DOHH2 (cell line): ENCODE data around the gene HDX.

ENCODE experiments used
- H3F3A ChIP-seq: fragments of 200-600 bp; sonication (generic), shearing (Covaris generic); 2 replicates; pipeline ENCODE4 v1.6.0; 2016; ENCODE audit warnings: antibody characterized with exemption, mild to moderate bottlenecking; ENCODE audit not compliant: control insufficient read depth, insufficient read depth
- H3K27ac ChIP-seq: fragments of 200-600 bp; sonication (generic); 2 replicates; pipeline ENCODE4 v1.5.1; 2014; ENCODE audit warnings: low read depth, mild to moderate bottlenecking, low read length, moderate library complexity
- H3K27me3 ChIP-seq: fragments of 200-600 bp; sonication (generic); 2 replicates; pipeline ENCODE4 v1.6.1; 2014; ENCODE audit warnings: mild to moderate bottlenecking, low read length, mixed read lengths; ENCODE audit not compliant: control insufficient read depth
- H3K36me3 ChIP-seq: fragments of 200-600 bp; sonication (generic); 2 replicates; pipeline ENCODE4 v1.6.1; 2014; ENCODE audit warnings: mild to moderate bottlenecking, low read length, moderate library complexity, mixed read lengths; ENCODE audit not compliant: control insufficient read depth
- H3K4me1 ChIP-seq: fragments of 200-600 bp; sonication (generic); 2 replicates; pipeline ENCODE4 v1.6.1; 2014; ENCODE audit warnings: mild to moderate bottlenecking, low read length, mixed read lengths; ENCODE audit not compliant: control insufficient read depth
- H3K4me2 ChIP-seq: fragments of 200-600 bp; sonication (generic); 2 replicates; pipeline ENCODE4 v1.6.0; 2014; ENCODE audit warnings: mild to moderate bottlenecking, low read length, moderate library complexity
- H3K4me3 ChIP-seq: fragments of 200-600 bp; sonication (generic); 2 replicates; pipeline ENCODE4 v1.5.1; 2014; ENCODE audit warnings: mild to moderate bottlenecking, low read length, mixed read lengths
- H3K79me2 ChIP-seq: fragments of 200-600 bp; sonication (generic); 2 replicates; pipeline ENCODE4 v1.6.1; 2014; ENCODE audit warnings: mild to moderate bottlenecking, low read length, mixed read lengths; ENCODE audit not compliant: control insufficient read depth
- H3K9me2 ChIP-seq: fragments of 200-600 bp; sonication (generic); replicated peaks from 2 replicates; pipeline ENCODE4 v1.6.1; 2014; ENCODE audit warnings: mild to moderate bottlenecking, low read length, mixed read lengths; ENCODE audit not compliant: control insufficient read depth
- H3K9me3 ChIP-seq: fragments of 200-600 bp; sonication (generic); 2 replicates; pipeline ENCODE4 v1.6.1; 2014; ENCODE audit warnings: antibody characterized with exemption, low read length, mixed read lengths; ENCODE audit not compliant: control insufficient read depth, insufficient read depth
- H4K20me1 ChIP-seq: fragments of 200-600 bp; sonication (generic); 2 replicates; pipeline ENCODE4 v1.6.0; 2014; ENCODE audit warnings: low read depth, mild to moderate bottlenecking, antibody characterized with exemption, low read length, moderate library complexity; ENCODE audit not compliant: control insufficient read depth, insufficient read depth
- EZH2phosphoT487 ChIP-seq: fragments of 200-600 bp; sonication (generic); IDR thresholded peaks from 2 replicates; pipeline ENCODE4 v1.6.1; 2017; ENCODE audit warnings: borderline replicate concordance, mild to moderate bottlenecking, antibody characterized with exemption, low read length, moderate library complexity, mixed read lengths
- TF ChIP-seq, protein P1 (sequence below): fragments of 200-600 bp; sonication (generic); IDR thresholded peaks from one replicate; pipeline ENCODE4 v1.5.1; 2014; ENCODE audit warnings: antibody characterized with exemption, mild to moderate bottlenecking, low read depth, low read length; ENCODE audit not compliant: poor library complexity, severe bottlenecking

The HDX gene

DNA sequence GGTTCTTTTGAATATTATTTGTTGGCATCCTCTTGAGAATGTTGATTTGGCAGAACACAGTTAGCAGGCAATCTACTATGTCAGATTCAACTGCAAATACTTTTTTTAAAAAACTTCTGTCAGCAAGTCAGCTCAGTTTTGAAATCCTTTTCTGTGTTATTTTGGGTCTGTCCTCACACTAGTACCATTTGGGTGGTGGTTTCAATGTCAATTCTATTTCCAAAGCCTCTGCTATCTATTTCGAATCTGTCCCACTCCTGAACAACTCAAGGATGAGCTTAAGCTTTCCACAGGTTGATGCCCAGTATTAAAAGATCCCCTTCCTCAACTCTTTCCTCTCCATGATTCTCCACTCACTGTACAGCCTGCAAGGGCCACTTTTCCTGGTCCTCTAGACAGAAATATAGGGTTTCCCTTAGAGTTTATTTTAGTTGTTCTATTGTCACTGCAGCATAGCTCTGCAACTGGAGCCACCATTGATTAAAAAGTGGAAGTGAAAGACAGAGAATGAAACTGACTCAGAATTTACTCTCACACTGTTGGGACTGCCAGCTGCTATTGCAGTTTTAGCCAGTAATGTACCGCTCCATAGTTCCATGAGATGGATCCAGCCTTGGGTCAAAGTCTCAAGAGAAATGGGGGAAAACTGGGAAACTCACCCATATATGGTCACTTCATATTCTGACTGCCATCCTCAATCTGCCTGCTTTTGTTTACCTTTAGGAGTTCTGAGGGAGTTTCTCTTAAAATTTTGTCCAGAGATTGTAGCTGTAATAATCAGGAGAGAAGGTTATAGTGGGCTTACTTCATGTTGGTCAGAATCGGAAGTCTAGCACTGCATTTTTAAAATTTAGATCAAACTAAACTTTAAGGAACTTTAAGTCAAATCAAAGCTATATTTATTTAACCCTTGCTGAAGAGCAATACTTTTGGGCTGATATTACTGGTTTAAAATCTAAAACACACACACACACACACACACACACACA lies 14.6 kb downstream of the HDX start:
- no peaks in the 10 kb centered on the region for H4K20me1 ChIP-seq
- no peak overlapping the region for H3K27ac ChIP-seq
- H3F3A ChIP-seq: no peaks in the 10 kb centered on the region
- no peak for TF ChIP-seq EZH2phosphoT487
- TF ChIP-seq, protein P1, sequence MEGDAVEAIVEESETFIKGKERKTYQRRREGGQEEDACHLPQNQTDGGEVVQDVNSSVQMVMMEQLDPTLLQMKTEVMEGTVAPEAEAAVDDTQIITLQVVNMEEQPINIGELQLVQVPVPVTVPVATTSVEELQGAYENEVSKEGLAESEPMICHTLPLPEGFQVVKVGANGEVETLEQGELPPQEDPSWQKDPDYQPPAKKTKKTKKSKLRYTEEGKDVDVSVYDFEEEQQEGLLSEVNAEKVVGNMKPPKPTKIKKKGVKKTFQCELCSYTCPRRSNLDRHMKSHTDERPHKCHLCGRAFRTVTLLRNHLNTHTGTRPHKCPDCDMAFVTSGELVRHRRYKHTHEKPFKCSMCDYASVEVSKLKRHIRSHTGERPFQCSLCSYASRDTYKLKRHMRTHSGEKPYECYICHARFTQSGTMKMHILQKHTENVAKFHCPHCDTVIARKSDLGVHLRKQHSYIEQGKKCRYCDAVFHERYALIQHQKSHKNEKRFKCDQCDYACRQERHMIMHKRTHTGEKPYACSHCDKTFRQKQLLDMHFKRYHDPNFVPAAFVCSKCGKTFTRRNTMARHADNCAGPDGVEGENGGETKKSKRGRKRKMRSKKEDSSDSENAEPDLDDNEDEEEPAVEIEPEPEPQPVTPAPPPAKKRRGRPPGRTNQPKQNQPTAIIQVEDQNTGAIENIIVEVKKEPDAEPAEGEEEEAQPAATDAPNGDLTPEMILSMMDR: no peak
- H3K4me1 ChIP-seq: no peaks in the 10 kb centered on the region
- no peaks in the 10 kb centered on the region for H3K27me3 ChIP-seq
- H3K9me3 ChIP-seq: no peaks in the 10 kb centered on the region
- H3K79me2 ChIP-seq: no peaks in the 10 kb centered on the region
- no peaks in the 10 kb centered on the region for H3K9me2 ChIP-seq
- H3K4me2 ChIP-seq: no peak overlapping the region
- H3K4me3 ChIP-seq: no peak overlapping the region
- no peaks in the 10 kb centered on the region for H3K36me3 ChIP-seq

DNA sequence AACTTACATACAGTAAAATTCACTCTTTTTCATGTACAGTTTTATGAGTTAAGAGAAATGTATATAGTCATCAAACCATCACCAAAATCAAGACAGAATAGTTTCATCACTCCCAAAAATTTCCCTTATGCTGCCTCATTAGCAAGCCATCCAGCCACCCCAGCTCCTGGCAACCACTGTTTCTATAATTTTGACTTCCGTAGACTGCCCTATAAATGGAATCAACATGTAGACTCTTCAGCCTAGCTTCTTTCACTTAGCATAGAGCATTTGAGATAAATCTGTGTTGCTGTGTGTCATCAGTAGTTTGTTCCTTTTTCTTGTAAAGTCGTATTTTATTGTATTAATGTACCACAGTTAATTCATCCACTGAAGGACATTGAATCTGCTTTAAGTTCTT lies 23.2 kb downstream of the HDX start:
- H3K9me2 ChIP-seq: no peaks in the 10 kb centered on the region
- no peak overlapping the region for H3K4me3 ChIP-seq
- H3K4me1 ChIP-seq: no peaks in the 10 kb centered on the region
- no peaks in the 10 kb centered on the region for H3K9me3 ChIP-seq
- no peak overlapping the region for H3K4me2 ChIP-seq
- no peak for TF ChIP-seq EZH2phosphoT487
- TF ChIP-seq, protein P1: no peak
- H3K27ac ChIP-seq: no peak overlapping the region
- no peaks in the 10 kb centered on the region for H3K79me2 ChIP-seq
- H4K20me1 ChIP-seq: no peaks in the 10 kb centered on the region
- no peaks in the 10 kb centered on the region for H3F3A ChIP-seq
- no peaks in the 10 kb centered on the region for H3K36me3 ChIP-seq
- no peaks in the 10 kb centered on the region for H3K27me3 ChIP-seq

DNA sequence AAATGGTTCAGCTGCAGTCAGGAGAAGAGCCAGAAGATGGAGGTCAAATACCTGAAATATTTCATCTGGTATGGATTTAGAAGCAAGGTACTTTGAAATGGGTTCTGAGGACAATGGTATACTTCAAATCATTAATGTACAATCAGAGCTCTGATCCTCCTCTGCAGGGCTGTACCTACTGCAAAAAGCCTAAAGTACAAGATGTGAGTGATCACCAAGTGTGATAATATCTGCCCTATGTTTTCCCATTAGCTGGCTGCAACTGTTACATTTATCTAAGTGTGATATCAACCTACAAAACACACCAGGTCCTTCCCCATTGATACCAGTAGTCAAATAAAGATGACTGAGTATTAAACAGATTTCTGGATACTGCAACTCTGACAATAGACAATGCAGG lies 25.1 kb downstream of the HDX start:
- Histone ChIP-seq H3K79me2 (no peaks in the 10 kb centered on the region), H3K27me3 (no peaks in the 10 kb centered on the region), H3K9me2 (no peaks in the 10 kb centered on the region), H4K20me1 (no peaks in the 10 kb centered on the region), H3K27ac (no peak overlapping the region), H3K4me2 (no peak overlapping the region), H3F3A (no peaks in the 10 kb centered on the region), H3K4me3 (no peak overlapping the region), H3K4me1 (no peaks in the 10 kb centered on the region), H3K36me3 (no peaks in the 10 kb centered on the region), H3K9me3 (no peaks in the 10 kb centered on the region)
- TF ChIP-seq, protein P1: no peak
